HG03469 (cell line): ENCODE measurements around the gene CP.

Source experiments
- ATAC-seq: cut with Tn5 transposase; IDR thresholded peaks from one replicate; pipeline ENCODE4 v1.9.1; 2021; ENCODE audit warnings: mild to moderate bottlenecking, moderate library complexity, moderate number of reproducible peaks; ENCODE audit not compliant: unreplicated experiment

CP gene

GRCh38 chr3:149188494-149188893 lies 33.1 kb downstream of the CP start:
- no peak for ATAC-seq

GRCh38 chr3:149186721-149187120 lies 34.9 kb downstream of the CP start:
- ATAC-seq, result no peak

- no peak for ATAC-seq
Observed at GRCh38 chr3:149186219-149186618, 35.4 kb downstream of the CP start.

GRCh38 chr3:149181182-149181581 lies 40.4 kb downstream of the CP start:
- no peak for ATAC-seq

GRCh38 chr3:149180057-149180573 lies 41.5 kb downstream of the CP start:
- no peak for ATAC-seq

GRCh38 chr3:149179220-149179619 lies 42.4 kb downstream of the CP start:
- ATAC-seq, result no peak

GRCh38 chr3:149177122-149177521 lies 44.5 kb downstream of the CP start:
- ATAC-seq, result no peak

GRCh38 chr3:149174901-149175300 lies 46.7 kb downstream of the CP start:
- ATAC-seq, result peak; percentile 96

- ATAC-seq, result no peak
Observed at GRCh38 chr3:149170672-149171071, 51.0 kb downstream of the CP start.

- ATAC-seq, result no peak
Observed at GRCh38 chr3:149167898-149168297, 53.7 kb downstream of the CP start.

GRCh38 chr3:149163066-149163465 lies 58.6 kb downstream of the CP start:
- peak; percentile 52 for ATAC-seq

- ATAC-seq, result no peak
Observed at GRCh38 chr3:149162007-149162406, 59.6 kb downstream of the CP start.

GRCh38 chr3:149160754-149161300 lies 60.8 kb downstream of the CP start:
- ATAC-seq, result no peak

- ATAC-seq, result no peak
Observed at GRCh38 chr3:149153402-149153801, 68.2 kb downstream of the CP start.

- peak; percentile 96 for ATAC-seq
Observed at GRCh38 chr3:149152420-149152819, 69.2 kb downstream of the CP start.

GRCh38 chr3:149151843-149152242 lies 69.8 kb downstream of the CP start:
- ATAC-seq, result no peak

- ATAC-seq, result no peak
Observed at GRCh38 chr3:149150436-149150835, 71.2 kb downstream of the CP start.

GRCh38 chr3:149145974-149146373 lies 75.7 kb downstream of the CP start:
- peak; percentile 76 for ATAC-seq

GRCh38 chr3:149145356-149145755 lies 76.3 kb downstream of the CP start:
- no peak for ATAC-seq

- ATAC-seq, result no peak
Observed at GRCh38 chr3:149142682-149143081, 78.9 kb downstream of the CP start.

GRCh38 chr3:149134575-149134974 lies 87.1 kb downstream of the CP start:
- ATAC-seq, result no peak

GRCh38 chr3:149131589-149131988 lies 90.0 kb downstream of the CP start:
- ATAC-seq, result no peak
